Neural cell (in vitro differentiated cells): ENCODE measurements around the gene SPRR1B.

Experiments used
- EP300 ChIP-seq: fragments of 450-650 bp; conservative IDR thresholded peaks from 2 replicates; pipeline ENCODE4 v1.6.1; 2014; ENCODE audit warnings: antibody characterized with exemption, mild to moderate bottlenecking, moderate library complexity; ENCODE audit not compliant: poor library complexity, severe bottlenecking
- EZH2 ChIP-seq: fragments of 200-600, 300-800 bp; shearing (Covaris generic), sonication (generic); IDR thresholded peaks from 2 replicates; pipeline ENCODE4 v1.6.1; 2014; ENCODE audit warnings: antibody characterized with exemption, low read length, borderline replicate concordance, mild to moderate bottlenecking; ENCODE audit not compliant: insufficient read depth, poor library complexity, severe bottlenecking
- MXI1 ChIP-seq: fragments of 450-650 bp; conservative IDR thresholded peaks from 2 replicates; pipeline ENCODE4 v1.6.1; 2014; ENCODE audit warnings: antibody characterized with exemption, mild to moderate bottlenecking; ENCODE audit not compliant: poor library complexity, severe bottlenecking
- POLR2AphosphoS5 ChIP-seq: IDR thresholded peaks from 2 replicates; pipeline ENCODE4 v1.6.1; 2012
- RAD21 ChIP-seq: fragments of 450-650 bp; conservative IDR thresholded peaks from 2 replicates; pipeline ENCODE4 v1.6.1; 2014; ENCODE audit warnings: antibody characterized with exemption, mild to moderate bottlenecking, moderate library complexity
- TF ChIP-seq, protein P1 (sequence below): fragments of 450-650 bp; IDR thresholded peaks from 2 replicates; pipeline ENCODE4 v1.5.1; 2014; ENCODE audit warnings: antibody characterized with exemption, mild to moderate bottlenecking, moderate library complexity; ENCODE audit not compliant: poor library complexity, severe bottlenecking

DNA sequence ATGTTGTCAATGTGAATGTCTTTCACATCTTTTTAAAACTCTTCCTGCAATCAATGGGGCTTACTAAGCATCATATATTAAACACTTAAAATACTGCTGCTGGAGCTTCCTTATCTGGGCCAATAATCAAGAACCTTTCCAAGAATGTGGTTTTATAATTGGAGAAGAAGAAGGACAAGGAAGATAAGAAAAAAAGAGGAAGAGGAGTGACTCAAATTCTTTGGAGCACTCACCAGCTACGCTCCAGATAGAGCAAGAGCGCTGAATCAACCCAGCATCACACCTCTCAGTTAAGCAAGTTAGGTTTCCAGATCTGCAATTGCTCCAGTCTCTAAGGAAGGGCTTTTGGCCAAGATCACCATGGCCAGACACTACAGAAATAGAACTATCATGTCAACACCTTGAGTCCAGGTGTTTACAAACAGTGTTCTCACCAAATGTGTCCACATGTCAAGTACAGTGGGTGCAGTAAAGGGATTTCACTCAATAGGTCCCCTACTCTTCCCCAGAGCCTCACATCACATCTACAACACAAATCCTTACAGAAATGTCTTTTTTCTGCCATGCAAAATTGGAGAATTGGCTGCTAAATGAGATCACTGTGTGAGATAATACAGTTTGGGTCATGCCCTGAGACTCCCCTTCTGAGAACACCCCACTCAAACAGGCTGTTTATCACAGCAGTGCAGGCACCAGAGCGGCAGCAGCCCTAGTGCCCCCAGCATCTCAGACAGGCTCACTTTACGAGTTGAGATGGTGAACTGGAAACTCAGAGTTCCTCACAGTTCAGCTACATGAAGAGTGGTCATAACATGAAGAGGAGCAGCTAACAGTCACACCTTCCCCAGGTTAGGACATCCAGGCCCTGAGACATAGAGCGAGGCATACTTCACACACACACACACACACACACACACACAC is 42.1 kb downstream of the SPRR1B start:
- no peak for TF ChIP-seq POLR2AphosphoS5
- TF ChIP-seq EZH2, result no peak
- no peak for TF ChIP-seq RAD21
- TF ChIP-seq EP300, result no peak
- TF ChIP-seq MXI1, result no peak
- TF ChIP-seq, protein P1, sequence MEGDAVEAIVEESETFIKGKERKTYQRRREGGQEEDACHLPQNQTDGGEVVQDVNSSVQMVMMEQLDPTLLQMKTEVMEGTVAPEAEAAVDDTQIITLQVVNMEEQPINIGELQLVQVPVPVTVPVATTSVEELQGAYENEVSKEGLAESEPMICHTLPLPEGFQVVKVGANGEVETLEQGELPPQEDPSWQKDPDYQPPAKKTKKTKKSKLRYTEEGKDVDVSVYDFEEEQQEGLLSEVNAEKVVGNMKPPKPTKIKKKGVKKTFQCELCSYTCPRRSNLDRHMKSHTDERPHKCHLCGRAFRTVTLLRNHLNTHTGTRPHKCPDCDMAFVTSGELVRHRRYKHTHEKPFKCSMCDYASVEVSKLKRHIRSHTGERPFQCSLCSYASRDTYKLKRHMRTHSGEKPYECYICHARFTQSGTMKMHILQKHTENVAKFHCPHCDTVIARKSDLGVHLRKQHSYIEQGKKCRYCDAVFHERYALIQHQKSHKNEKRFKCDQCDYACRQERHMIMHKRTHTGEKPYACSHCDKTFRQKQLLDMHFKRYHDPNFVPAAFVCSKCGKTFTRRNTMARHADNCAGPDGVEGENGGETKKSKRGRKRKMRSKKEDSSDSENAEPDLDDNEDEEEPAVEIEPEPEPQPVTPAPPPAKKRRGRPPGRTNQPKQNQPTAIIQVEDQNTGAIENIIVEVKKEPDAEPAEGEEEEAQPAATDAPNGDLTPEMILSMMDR, result no peak
